GM23338 (cell line): ENCODE data around the gene KLF7. TPM values are rescaled to one million over a fixed set of nuclear protein-coding genes. Genes with fewer than 3 reads are reported as not detected.

Experiments used
- ATAC-seq: fragments of 200-7000 bp; cut with Tn5 transposase; 3 replicates; pipeline ENCODE4 v1.9.1; 2020
- DNase-seq: peaks from one replicate; pipeline ENCODE4 v3.0.0-alpha.2; 2015; ENCODE audit warnings: low spot score
- H2AFZ ChIP-seq: fragments of 200-600 bp; sonication (generic); 2 replicates; pipeline ENCODE4 v1.8.0; 2016; ENCODE audit warnings: antibody characterized with exemption, mild to moderate bottlenecking, moderate library complexity
- H3F3A ChIP-seq: fragments of 200-600 bp; sonication (generic); replicated peaks from 2 replicates; pipeline ENCODE4 v1.8.0; 2017; ENCODE audit warnings: antibody characterized with exemption, mixed run types, low read depth
- H3K27ac ChIP-seq: fragments of 200-600 bp; sonication (generic); 2 replicates; pipeline ENCODE4 v1.6.1; 2016; ENCODE audit warnings: low read depth
- H3K27me3 ChIP-seq: fragments of 200-600 bp; sonication (generic); 2 replicates; pipeline ENCODE4 v1.8.0; 2016; ENCODE audit warnings: mild to moderate bottlenecking, mixed run types, moderate library complexity; ENCODE audit not compliant: insufficient read depth
- H3K36me3 ChIP-seq: fragments of 200-600 bp; sonication (generic); 2 replicates; pipeline ENCODE4 v1.8.0; 2016; ENCODE audit warnings: mild to moderate bottlenecking; ENCODE audit not compliant: insufficient read depth
- H3K4me1 ChIP-seq: fragments of 200-600 bp; sonication (generic); 2 replicates; pipeline ENCODE4 v1.8.0; 2016; ENCODE audit warnings: mild to moderate bottlenecking, moderate library complexity; ENCODE audit not compliant: insufficient read depth
- H3K4me2 ChIP-seq: fragments of 200-600 bp; sonication (generic); 2 replicates; pipeline ENCODE4 v1.7.1; 2017; ENCODE audit warnings: mixed run types
- H3K4me3 ChIP-seq: fragments of 200-600 bp; sonication (generic); 2 replicates; pipeline ENCODE4 v1.6.1; 2016; ENCODE audit warnings: mixed run types
- H3K79me2 ChIP-seq: fragments of 200-600 bp; sonication (generic); replicated peaks from 2 replicates; pipeline ENCODE4 v1.8.0; 2017; ENCODE audit warnings: mild to moderate bottlenecking; ENCODE audit not compliant: insufficient read depth
- H3K9me2 ChIP-seq: fragments of 200-600 bp; sonication (generic); 2 replicates; pipeline ENCODE4 v1.8.0; 2017; ENCODE audit not compliant: insufficient read depth
- H4K20me1 ChIP-seq: fragments of 200-600 bp; sonication (generic); replicated peaks from 2 replicates; pipeline ENCODE4 v1.8.0; 2017; ENCODE audit warnings: mild to moderate bottlenecking; ENCODE audit not compliant: insufficient read depth
- H3K27ac Mint-ChIP-seq: 2 replicates; pipeline ENCODE4 v1.8.0; 2020; ENCODE audit warnings: inconsistent platforms, mild to moderate bottlenecking, moderate library complexity, mixed read lengths
- H3K27me3 Mint-ChIP-seq: 3 replicates; pipeline ENCODE4 v1.8.0; 2022; ENCODE audit warnings: low read depth, mild to moderate bottlenecking, moderate library complexity, mixed read lengths, inconsistent platforms; ENCODE audit not compliant: insufficient read depth, poor library complexity
- H3K36me3 Mint-ChIP-seq: 3 replicates; pipeline ENCODE4 v1.8.0; 2021; ENCODE audit warnings: low read depth, mild to moderate bottlenecking, inconsistent platforms, moderate library complexity, mixed read lengths
- H3K4me1 Mint-ChIP-seq: 3 replicates; pipeline ENCODE4 v1.8.0; 2020; ENCODE audit warnings: mild to moderate bottlenecking, inconsistent platforms, mixed read lengths
- H3K4me3 Mint-ChIP-seq: 3 replicates; pipeline ENCODE4 v1.8.0; 2021; ENCODE audit warnings: moderate library complexity, mild to moderate bottlenecking, inconsistent platforms, mixed read lengths
- H3K9me3 Mint-ChIP-seq: 3 replicates; pipeline ENCODE4 v1.8.0; 2020; ENCODE audit warnings: moderate library complexity, mild to moderate bottlenecking, inconsistent platforms, mixed read lengths
- CREB1 ChIP-seq: fragments of 250-450 bp; sonication (Bioruptor Pico); IDR thresholded peaks from 2 replicates; pipeline ENCODE4 v1.5.0; 2020; ENCODE audit warnings: low read depth, mild to moderate bottlenecking, moderate library complexity
- ETS1 ChIP-seq: IDR thresholded peaks from 2 replicates; pipeline ENCODE4 v1.6.1; 2016; ENCODE audit warnings: antibody characterized with exemption
- EZH2phosphoT487 ChIP-seq: fragments of 200-600 bp; sonication (generic); IDR thresholded peaks from one replicate; pipeline ENCODE4 v1.8.1; 2018; ENCODE audit warnings: antibody characterized with exemption; ENCODE audit not compliant: unreplicated experiment
- NANOG ChIP-seq: IDR thresholded peaks from 2 replicates; pipeline ENCODE4 v1.6.1; 2016; ENCODE audit warnings: antibody characterized with exemption, borderline replicate concordance
- POLR2AphosphoS5 ChIP-seq: IDR thresholded peaks from 2 replicates; pipeline ENCODE4 v1.6.1; 2016; ENCODE audit warnings: antibody characterized with exemption, low read depth
- ZNF114 ChIP-seq: fragments of 250-450 bp; sonication (Bioruptor Pico); IDR thresholded peaks from 2 replicates; pipeline ENCODE4 v1.5.0; 2020; ENCODE audit warnings: mild to moderate bottlenecking, moderate library complexity
- polyA plus RNA-seq: library from polyadenylated mRNA; unstranded; fragments of >200 nt; fragmentation: Nextera tagmentation; extraction: Ambion mirVana; gene quantifications from 2 replicates; pipeline ENCODE4 v1.2.1, GENCODE V29; 2016
- total RNA-seq: library from RNA; depleted of rRNA; stranded (reverse); fragments of >200 nt; shearing (Covaris generic); gene quantifications from 2 replicates; pipeline ENCODE4 v1.2.3, GENCODE V29; 2014
- TF ChIP-seq, protein P1 (sequence below): fragments of 250-450 bp; sonication (Bioruptor Pico); IDR thresholded peaks from 2 replicates; pipeline ENCODE4 v1.5.0; 2020; ENCODE audit warnings: mild to moderate bottlenecking, moderate library complexity

The KLF7 gene
- total and polyA plus RNA-seq, 2 experiments from 2014 or later, result 5.7 to 15.4 TPM

GRCh38 chr2:207184768-207185167 lies 19.0 kb upstream of the KLF7 start (continued):
- TF ChIP-seq, protein P1, sequence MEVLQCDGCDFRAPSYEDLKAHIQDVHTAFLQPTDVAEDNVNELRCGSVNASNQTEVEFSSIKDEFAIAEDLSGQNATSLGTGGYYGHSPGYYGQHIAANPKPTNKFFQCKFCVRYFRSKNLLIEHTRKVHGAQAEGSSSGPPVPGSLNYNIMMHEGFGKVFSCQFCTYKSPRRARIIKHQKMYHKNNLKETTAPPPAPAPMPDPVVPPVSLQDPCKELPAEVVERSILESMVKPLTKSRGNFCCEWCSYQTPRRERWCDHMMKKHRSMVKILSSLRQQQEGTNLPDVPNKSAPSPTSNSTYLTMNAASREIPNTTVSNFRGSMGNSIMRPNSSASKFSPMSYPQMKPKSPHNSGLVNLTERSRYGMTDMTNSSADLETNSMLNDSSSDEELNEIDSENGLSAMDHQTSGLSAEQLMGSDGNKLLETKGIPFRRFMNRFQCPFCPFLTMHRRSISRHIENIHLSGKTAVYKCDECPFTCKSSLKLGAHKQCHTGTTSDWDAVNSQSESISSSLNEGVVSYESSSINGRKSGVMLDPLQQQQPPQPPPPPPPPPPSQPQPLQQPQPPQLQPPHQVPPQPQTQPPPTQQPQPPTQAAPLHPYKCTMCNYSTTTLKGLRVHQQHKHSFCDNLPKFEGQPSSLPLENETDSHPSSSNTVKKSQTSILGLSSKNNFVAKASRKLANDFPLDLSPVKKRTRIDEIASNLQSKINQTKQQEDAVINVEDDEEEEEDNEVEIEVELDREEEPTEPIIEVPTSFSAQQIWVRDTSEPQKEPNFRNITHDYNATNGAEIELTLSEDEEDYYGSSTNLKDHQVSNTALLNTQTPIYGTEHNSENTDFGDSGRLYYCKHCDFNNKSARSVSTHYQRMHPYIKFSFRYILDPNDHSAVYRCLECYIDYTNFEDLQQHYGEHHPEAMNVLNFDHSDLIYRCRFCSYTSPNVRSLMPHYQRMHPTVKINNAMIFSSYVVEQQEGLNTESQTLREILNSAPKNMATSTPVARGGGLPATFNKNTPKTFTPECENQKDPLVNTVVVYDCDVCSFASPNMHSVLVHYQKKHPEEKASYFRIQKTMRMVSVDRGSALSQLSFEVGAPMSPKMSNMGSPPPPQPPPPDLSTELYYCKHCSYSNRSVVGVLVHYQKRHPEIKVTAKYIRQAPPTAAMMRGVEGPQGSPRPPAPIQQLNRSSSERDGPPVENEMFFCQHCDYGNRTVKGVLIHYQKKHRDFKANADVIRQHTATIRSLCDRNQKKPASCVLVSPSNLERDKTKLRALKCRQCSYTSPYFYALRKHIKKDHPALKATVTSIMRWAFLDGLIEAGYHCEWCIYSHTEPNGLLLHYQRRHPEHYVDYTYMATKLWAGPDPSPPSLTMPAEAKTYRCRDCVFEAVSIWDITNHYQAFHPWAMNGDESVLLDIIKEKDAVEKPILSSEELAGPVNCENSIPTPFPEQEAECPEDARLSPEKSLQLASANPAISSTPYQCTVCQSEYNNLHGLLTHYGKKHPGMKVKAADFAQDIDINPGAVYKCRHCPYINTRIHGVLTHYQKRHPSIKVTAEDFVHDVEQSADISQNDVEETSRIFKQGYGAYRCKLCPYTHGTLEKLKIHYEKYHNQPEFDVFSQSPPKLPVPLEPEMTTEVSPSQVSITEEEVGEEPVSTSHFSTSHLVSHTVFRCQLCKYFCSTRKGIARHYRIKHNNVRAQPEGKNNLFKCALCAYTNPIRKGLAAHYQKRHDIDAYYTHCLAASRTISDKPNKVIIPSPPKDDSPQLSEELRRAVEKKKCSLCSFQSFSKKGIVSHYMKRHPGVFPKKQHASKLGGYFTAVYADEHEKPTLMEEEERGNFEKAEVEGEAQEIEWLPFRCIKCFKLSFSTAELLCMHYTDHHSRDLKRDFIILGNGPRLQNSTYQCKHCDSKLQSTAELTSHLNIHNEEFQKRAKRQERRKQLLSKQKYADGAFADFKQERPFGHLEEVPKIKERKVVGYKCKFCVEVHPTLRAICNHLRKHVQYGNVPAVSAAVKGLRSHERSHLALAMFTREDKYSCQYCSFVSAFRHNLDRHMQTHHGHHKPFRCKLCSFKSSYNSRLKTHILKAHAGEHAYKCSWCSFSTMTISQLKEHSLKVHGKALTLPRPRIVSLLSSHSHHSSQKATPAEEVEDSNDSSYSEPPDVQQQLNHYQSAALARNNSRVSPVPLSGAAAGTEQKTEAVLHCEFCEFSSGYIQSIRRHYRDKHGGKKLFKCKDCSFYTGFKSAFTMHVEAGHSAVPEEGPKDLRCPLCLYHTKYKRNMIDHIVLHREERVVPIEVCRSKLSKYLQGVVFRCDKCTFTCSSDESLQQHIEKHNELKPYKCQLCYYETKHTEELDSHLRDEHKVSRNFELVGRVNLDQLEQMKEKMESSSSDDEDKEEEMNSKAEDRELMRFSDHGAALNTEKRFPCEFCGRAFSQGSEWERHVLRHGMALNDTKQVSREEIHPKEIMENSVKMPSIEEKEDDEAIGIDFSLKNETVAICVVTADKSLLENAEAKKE (CRISPR knock-in tag), result no peak
- TF ChIP-seq CREB1, result no peak
- TF ChIP-seq ZNF114 (CRISPR knock-in tag), result no peak
- no peak for TF ChIP-seq POLR2AphosphoS5

DNA sequence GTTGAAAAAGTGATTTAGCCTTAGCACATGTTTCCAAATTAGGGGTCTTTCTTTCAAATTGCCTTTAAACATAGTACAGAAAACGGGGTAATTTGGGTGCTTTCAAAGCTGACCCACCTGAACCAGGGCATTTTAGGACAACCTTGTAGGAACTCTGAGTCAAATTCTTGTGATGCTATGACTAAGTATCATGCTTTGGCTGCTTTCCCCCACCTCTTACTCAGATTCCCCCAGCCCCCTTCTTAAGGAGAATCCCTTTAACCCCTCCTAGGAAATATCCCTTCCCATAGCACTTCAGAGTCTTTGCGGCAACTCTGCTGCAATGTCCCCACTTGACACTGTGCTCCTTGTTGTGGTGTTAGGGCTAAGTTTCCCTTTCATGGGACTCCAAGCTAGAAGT lies 18.6 kb upstream of the KLF7 start:
- H3K27ac Mint-ChIP-seq, result no peak overlapping the region
- H3K4me1 ChIP-seq, result no peaks in the 10 kb centered on the region
- H2AFZ ChIP-seq, result peak overlapping the region; percentile 63; the same call in 1 of the 2 replicates
- H3K36me3 Mint-ChIP-seq, result no peaks in the 10 kb centered on the region
- H3K27ac ChIP-seq, result no peak overlapping the region
- no peaks in the 10 kb centered on the region for H3K27me3 Mint-ChIP-seq
- no peaks in the 10 kb centered on the region for H4K20me1 ChIP-seq
- DNase-seq (no peak), ATAC-seq (no peak)
- H3K4me1 Mint-ChIP-seq, result no peaks in the 10 kb centered on the region
- H3K9me3 Mint-ChIP-seq, result no peaks in the 10 kb centered on the region
- no peaks in the 10 kb centered on the region for H3K36me3 ChIP-seq
- H3K4me3 ChIP-seq, result no peak overlapping the region
- no peak for TF ChIP-seq NANOG
- H3K27me3 ChIP-seq, result no peaks in the 10 kb centered on the region
- H3K4me3 Mint-ChIP-seq, result no peak overlapping the region
- H3K79me2 ChIP-seq, result no peaks in the 10 kb centered on the region
- no peaks in the 10 kb centered on the region for H3F3A ChIP-seq
- H3K4me2 ChIP-seq, result no peak overlapping the region
- no peaks in the 10 kb centered on the region for H3K9me2 ChIP-seq

GRCh38 chr2:207183506-207183905 lies 17.8 kb upstream of the KLF7 start:
- no peak for DNase-seq
- Histone ChIP-seq H3K27me3 (no peaks in the 10 kb centered on the region), H3K36me3 (no peaks in the 10 kb centered on the region), H3K27ac (no peak overlapping the region), H3K4me1 (no peaks in the 10 kb centered on the region), H3K9me2 (no peaks in the 10 kb centered on the region), H3K4me3 (no peak overlapping the region), H2AFZ (no peak overlapping the region), H3K4me2 (no peak overlapping the region), H3K79me2 (no peaks in the 10 kb centered on the region), H4K20me1 (no peaks in the 10 kb centered on the region), H3F3A (no peaks in the 10 kb centered on the region)
- ATAC-seq, result no peak
- Mint-ChIP-seq H3K9me3 (no peaks in the 10 kb centered on the region), H3K27ac (no peak overlapping the region), H3K27me3 (no peaks in the 10 kb centered on the region), H3K4me3 (no peak overlapping the region), H3K36me3 (no peaks in the 10 kb centered on the region), H3K4me1 (no peaks in the 10 kb centered on the region)
- no peak for TF ChIP-seq EZH2phosphoT487
- TF ChIP-seq ETS1, result no peak
- TF ChIP-seq POLR2AphosphoS5, result no peak
- no peak for TF ChIP-seq NANOG
